Activated naive CD4-positive, alpha-beta T cell treated with anti-CD3 and anti-CD28 coated beads, Interleukin-2, amount 50 U/mL, for 72 hours (primary cell): ENCODE measurements around the gene DNAH3. TPM values are rescaled to one million over a fixed set of nuclear protein-coding genes. Genes with fewer than 3 reads are reported as not detected.
"Not testable (repeated sequence)": the region's sequence is repeated elsewhere in the genome, so short reads cannot be mapped to it uniquely, and the experiment has no call there.

Experiments used
- ATAC-seq, 2 donors: fragments of 150-1000 bp; cut with Tn5 transposase; 2 replicates each; pipeline ENCODE4 v1.10.0; 2021; ENCODE audit warnings: mild to moderate bottlenecking in 2 of 2, moderate library complexity in 2 of 2
- DNase-seq, 2 donors: peaks; one replicate each; pipeline ENCODE4 v3.0.0; 2021 to 2022; ENCODE audit warnings: low spot score in 2 of 2
- H3K27ac Mint-ChIP-seq, 2 donors: one replicate each; pipeline ENCODE4 v1.8.0; 2022; ENCODE audit warnings: mild to moderate bottlenecking in 2 of 2, mixed read lengths in 2 of 2
- H3K36me3 Mint-ChIP-seq, 2 donors: one replicate each; pipeline ENCODE4 v1.8.0; 2022; ENCODE audit warnings: mixed read lengths in 2 of 2
- H3K9me3 Mint-ChIP-seq, 2 donors: one replicate each; pipeline ENCODE4 v1.8.0; 2022; ENCODE audit warnings: mixed read lengths in 2 of 2
- total RNA-seq, 2 donors: library from RNA; stranded (reverse); gene quantifications; one replicate each; pipeline ENCODE4 v1.2.3, GENCODE V29; 2022

DNAH3 gene
- total RNA-seq, 2 donors from 2014 or later: not detected

- ATAC-seq, H3K36me3 Mint-ChIP-seq: not testable (repeated sequence)
Observed at GRCh38 chr16:20929676-20930364, 220.8 kb downstream of the DNAH3 start.

GRCh38 chr16:20928774-20929411 lies 221.8 kb downstream of the DNAH3 start:
- no peak for ATAC-seq
- peaks cover 0 to 9% of the 10 kb centered on the region in 2 donors for H3K36me3 Mint-ChIP-seq
- peaks cover 0 to 4% of the 10 kb centered on the region in 2 donors for H3K9me3 Mint-ChIP-seq
- DNase-seq: no peak
- no peak overlapping the region for H3K27ac Mint-ChIP-seq

More at GRCh38 chr16:20929676-20930364, 220.8 kb downstream of the DNAH3 start:
- DNase-seq, H3K27ac Mint-ChIP-seq, H3K9me3 Mint-ChIP-seq: not testable (repeated sequence)

GRCh38 chr16:20925751-20926150 lies 224.9 kb downstream of the DNAH3 start:
- peaks cover 0 to 9% of the 10 kb centered on the region in 2 donors for H3K36me3 Mint-ChIP-seq
- no peak for ATAC-seq

GRCh38 chr16:20923876-20924275 lies 226.8 kb downstream of the DNAH3 start:
- DNase-seq (no peak), ATAC-seq (no peak)
- H3K27ac Mint-ChIP-seq: no peak overlapping the region
- H3K9me3 Mint-ChIP-seq: peaks cover 0 to 4% of the 10 kb centered on the region in 2 donors
- peaks cover 0 to 9% of the 10 kb centered on the region in 2 donors for H3K36me3 Mint-ChIP-seq

More at GRCh38 chr16:20925751-20926150, 224.9 kb downstream of the DNAH3 start:
- no peak for DNase-seq
- Mint-ChIP-seq H3K27ac (no peak overlapping the region), H3K9me3 (peaks cover 0 to 4% of the 10 kb centered on the region in 2 donors)

GRCh38 chr16:20920799-20921198 lies 229.8 kb downstream of the DNAH3 start:
- Mint-ChIP-seq H3K9me3 (no peaks in the 10 kb centered on the region), H3K27ac (no peak overlapping the region), H3K36me3 (peaks cover 5% of the 10 kb centered on the region in 2 donors)
- DNase-seq (no peak), ATAC-seq (no peak)

- Mint-ChIP-seq H3K9me3 (no peaks in the 10 kb centered on the region), H3K36me3 (peaks cover 5% of the 10 kb centered on the region in 2 donors), H3K27ac (no peak overlapping the region)
- ATAC-seq: peak in 1 of 2 donors; percentile 40
- DNase-seq: no peak
Observed at GRCh38 chr16:20920091-20920490, 230.6 kb downstream of the DNAH3 start.

- Mint-ChIP-seq H3K36me3 (peaks cover 5% of the 10 kb centered on the region in 2 donors), H3K27ac (no peak overlapping the region), H3K9me3 (no peaks in the 10 kb centered on the region)
- no peak for DNase-seq
- no peak for ATAC-seq
Observed at GRCh38 chr16:20918486-20919239, 232.0 kb downstream of the DNAH3 start.

- no peak for ATAC-seq
- H3K27ac Mint-ChIP-seq: no peak overlapping the region
Observed at GRCh38 chr16:20916942-20917341, 233.7 kb downstream of the DNAH3 start.

GRCh38 chr16:20916289-20916688 lies 234.4 kb downstream of the DNAH3 start:
- no peak for ATAC-seq
- H3K36me3 Mint-ChIP-seq: peaks cover 5% of the 10 kb centered on the region in 2 donors
- no peaks in the 10 kb centered on the region for H3K9me3 Mint-ChIP-seq
- no peak for DNase-seq
- peak overlapping the region in 1 of 2 donors; percentile 11 for H3K27ac Mint-ChIP-seq

More at GRCh38 chr16:20916942-20917341, 233.7 kb downstream of the DNAH3 start:
- Mint-ChIP-seq H3K9me3 (no peaks in the 10 kb centered on the region), H3K36me3 (peaks cover 5% of the 10 kb centered on the region in 2 donors)
- no peak for DNase-seq

- ATAC-seq (peak; percentile 51 to 65), DNase-seq (no peak)
- H3K36me3 Mint-ChIP-seq: peaks cover 2% of the 10 kb centered on the region in 2 donors
- no peaks in the 10 kb centered on the region for H3K9me3 Mint-ChIP-seq
- H3K27ac Mint-ChIP-seq: peak overlapping the region; percentile 29 to 76
Observed at GRCh38 chr16:20911361-20911760, 239.3 kb downstream of the DNAH3 start.

- no peaks in the 10 kb centered on the region for H3K36me3 Mint-ChIP-seq
- peak; percentile 72 to 87 for ATAC-seq
Observed at GRCh38 chr16:20910781-20911321, 239.8 kb downstream of the DNAH3 start.

GRCh38 chr16:20906341-20907255 lies 244.0 kb downstream of the DNAH3 start:
- no peak overlapping the region for H3K27ac Mint-ChIP-seq
- ATAC-seq: no peak
- peaks cover 7 to 18% of the 10 kb centered on the region in 2 donors for H3K36me3 Mint-ChIP-seq

More at GRCh38 chr16:20910781-20911321, 239.8 kb downstream of the DNAH3 start:
- Mint-ChIP-seq H3K27ac (peak overlapping the region in 1 of 2 donors; percentile 76), H3K9me3 (no peaks in the 10 kb centered on the region)
- DNase-seq: no peak

GRCh38 chr16:20905576-20905975 lies 245.1 kb downstream of the DNAH3 start:
- no peak for DNase-seq
- ATAC-seq: no peak

More at GRCh38 chr16:20906341-20907255, 244.0 kb downstream of the DNAH3 start:
- no peaks in the 10 kb centered on the region for H3K9me3 Mint-ChIP-seq
- no peak for DNase-seq

GRCh38 chr16:20904507-20905081 lies 246.1 kb downstream of the DNAH3 start:
- Mint-ChIP-seq H3K9me3 (no peaks in the 10 kb centered on the region), H3K36me3 (peaks cover 22 to 34% of the 10 kb centered on the region in 2 donors), H3K27ac (no peak overlapping the region)
- ATAC-seq (no peak), DNase-seq (peak in 1 of 2 donors; percentile 7)

More at GRCh38 chr16:20905576-20905975, 245.1 kb downstream of the DNAH3 start:
- H3K27ac Mint-ChIP-seq: no peak overlapping the region
- H3K36me3 Mint-ChIP-seq: peaks cover 17 to 29% of the 10 kb centered on the region in 2 donors
- no peaks in the 10 kb centered on the region for H3K9me3 Mint-ChIP-seq

GRCh38 chr16:20903899-20904506 lies 246.6 kb downstream of the DNAH3 start:
- peak overlapping the region in 1 of 2 donors; percentile 78 for H3K27ac Mint-ChIP-seq
- ATAC-seq: no peak
- no peak for DNase-seq
- H3K36me3 Mint-ChIP-seq: peaks cover 22 to 34% of the 10 kb centered on the region in 2 donors
- H3K9me3 Mint-ChIP-seq: no peaks in the 10 kb centered on the region
